Activated T-helper 1 cell treated with Interleukin-2 at 50 U/mL for 16 hours (primary cell): ENCODE results near the gene RETN.
"Not testable (repeated sequence)": the region's sequence is repeated elsewhere in the genome, so short reads cannot be mapped to it uniquely, and the experiment has no call there.

ENCODE experiments used
- DNase-seq: peaks from one replicate; pipeline ENCODE4 v3.0.0-alpha.2; 2020; ENCODE audit warnings: low read depth

Gene RETN

GRCh38 chr19:7637374-7638256 is 31.2 kb upstream of the RETN start:
- no peak for DNase-seq

DNA sequence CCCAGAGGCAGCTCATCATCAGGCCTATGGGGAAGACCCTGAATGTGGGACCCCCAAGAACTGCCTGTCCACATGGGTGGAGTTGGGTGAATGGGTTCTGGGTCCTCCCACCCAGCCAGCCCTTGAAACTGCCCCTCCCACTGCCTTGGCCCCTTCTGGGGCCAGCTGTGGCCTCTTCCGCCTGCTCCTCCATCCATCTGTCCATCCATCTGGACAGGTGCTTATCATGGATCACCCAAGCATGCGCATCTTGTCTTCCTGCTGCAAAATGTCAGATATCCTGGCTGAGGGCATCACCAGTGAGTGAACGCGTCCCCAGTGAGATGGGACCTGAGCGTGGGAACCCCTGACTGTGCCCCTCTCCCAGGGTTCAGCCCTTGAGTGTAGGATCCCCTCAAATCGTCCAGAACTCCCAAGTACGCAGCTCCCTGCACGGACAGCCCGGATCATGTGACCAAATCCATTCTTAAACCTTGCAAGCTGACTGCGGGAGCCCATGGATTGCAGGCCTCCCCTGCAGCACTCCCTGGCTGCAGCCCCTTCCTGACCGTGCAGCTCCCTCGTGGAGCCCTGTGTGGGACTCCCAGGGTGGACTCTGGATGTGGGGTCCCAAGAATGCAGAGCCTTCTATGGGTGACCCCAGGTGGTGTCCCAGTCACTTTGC is 29.9 kb upstream of the RETN start:
- no peak for DNase-seq

- DNase-seq: no peak
Observed at GRCh38 chr19:7639863-7640348, 28.9 kb upstream of the RETN start.

- no peak for DNase-seq
Observed at GRCh38 chr19:7640803-7641202, 28.0 kb upstream of the RETN start.

DNA sequence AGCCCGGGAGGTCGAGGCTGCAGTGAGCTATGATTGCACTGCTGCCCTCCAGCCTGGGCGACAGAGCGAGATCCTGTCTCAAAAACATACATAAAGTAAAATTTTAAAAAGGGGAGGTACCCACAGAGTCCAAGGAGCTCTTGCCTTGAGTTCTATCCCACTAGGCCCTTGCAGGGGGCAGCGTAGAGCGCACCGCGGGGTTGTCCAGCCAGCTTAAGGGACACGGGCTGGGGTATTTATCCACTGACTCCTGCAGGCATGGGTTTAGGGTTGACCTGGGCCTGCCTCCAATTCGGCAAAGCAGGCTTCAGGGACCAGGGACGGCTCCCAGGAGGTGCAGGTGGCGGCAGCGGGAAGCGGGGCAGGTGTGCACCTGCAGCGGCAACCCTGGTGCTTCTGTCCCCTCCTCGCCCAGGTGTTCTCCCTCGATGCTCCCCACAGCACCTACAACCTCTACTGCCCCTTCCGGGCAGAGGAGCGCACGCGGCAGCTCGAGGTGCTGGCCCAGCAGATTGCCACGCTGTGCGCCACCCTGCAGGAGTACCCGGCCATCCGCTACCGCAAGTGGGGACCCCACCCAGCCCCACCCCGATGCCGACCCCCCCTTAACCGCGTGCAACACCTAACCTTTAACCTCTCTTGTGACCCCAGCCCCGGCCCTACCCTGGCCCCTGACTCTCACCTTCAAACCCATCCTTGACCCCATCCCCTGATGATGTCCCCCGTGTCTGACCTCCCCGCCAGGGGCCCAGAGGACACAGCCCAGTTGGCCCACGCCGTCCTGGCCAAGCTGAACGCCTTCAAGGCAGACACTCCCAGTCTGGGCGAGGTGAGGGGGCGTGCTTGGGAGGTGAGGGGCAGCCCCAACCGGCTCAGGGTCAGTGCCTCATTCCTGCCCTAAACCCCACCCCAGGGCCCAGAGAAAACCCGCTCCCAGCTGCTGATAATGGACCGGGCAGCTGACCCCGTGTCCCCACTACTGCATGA is 27.3 kb upstream of the RETN start:
- no peak for DNase-seq

DNA sequence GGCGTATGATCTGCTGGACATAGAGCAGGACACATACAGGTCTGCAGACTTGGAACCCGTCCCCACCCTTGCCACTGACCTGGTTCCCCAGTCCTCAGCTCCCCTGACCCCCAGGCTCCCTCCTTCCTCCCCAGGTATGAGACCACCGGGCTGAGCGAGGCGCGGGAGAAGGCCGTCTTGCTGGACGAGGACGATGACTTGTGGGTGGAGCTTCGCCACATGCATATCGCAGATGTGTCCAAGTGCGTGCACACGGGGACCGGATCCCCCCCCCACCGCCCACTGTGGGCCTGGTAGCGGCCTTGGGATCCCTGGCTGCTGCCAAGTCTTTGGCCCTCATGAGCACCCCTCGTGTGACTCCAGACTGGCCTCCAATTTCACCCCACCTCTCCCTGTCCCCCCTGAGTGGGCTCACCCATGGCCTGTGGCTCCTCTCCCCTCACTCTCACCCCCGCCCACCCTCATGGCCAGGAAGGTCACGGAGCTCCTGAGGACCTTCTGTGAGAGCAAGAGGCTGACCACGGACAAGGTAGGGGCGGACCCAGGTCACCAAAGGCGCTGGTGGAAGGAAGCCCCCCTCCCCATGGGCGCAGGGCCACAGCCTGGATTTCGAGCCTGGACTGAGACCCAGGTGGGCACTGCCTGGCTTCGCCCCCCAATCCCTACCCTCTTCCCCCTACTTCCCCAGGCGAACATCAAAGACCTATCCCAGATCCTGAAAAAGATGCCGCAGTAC is 26.4 kb upstream of the RETN start:
- no peak for DNase-seq

GRCh38 chr19:7643031-7643415 is 25.8 kb upstream of the RETN start:
- no peak for DNase-seq

- DNase-seq: not testable (repeated sequence)
Observed at GRCh38 chr19:7643629-7644549, 25.0 kb upstream of the RETN start.

GRCh38 chr19:7644550-7644877 is 24.3 kb upstream of the RETN start:
- DNase-seq: no peak

- no peak for DNase-seq
Observed at GRCh38 chr19:7645163-7645562, 23.7 kb upstream of the RETN start.

DNA sequence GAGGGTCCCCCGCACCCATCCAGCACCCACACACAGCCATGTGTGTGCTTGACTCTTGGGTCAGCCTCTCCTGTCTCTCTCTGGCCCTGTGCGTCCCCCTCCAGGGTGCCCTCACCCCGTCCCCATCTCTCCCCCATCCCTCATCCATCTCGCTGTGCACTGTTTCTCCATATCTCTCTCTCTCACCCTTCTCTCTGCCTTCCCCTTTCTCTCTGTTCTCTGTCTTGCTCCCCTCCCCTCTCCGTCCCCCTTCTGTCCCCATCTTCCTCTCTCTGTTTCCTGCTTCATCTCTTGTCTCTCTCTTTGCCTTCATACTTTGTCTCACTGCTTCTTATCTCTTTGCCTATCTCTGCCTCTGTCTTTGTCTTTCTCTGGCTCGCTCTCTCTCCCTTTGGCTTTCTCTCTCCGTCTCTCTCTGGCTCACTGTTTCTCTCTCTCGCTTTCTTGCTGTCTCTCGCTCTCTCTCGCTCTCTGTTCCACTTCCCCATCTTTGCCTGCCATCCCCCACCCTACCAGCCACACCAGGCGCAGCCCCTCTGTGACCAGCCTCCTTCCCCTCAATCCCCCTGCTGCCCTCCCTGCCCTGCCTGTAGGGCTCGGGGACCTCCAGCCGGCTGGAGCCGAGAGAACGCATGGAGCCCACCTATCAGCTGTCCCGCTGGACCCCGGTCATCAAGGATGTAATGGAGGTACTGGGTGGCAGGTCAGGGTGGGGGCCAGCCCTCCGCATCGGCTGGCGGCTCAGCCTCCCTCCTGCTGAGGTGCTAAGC is 23.0 kb upstream of the RETN start:
- DNase-seq: no peak

DNA sequence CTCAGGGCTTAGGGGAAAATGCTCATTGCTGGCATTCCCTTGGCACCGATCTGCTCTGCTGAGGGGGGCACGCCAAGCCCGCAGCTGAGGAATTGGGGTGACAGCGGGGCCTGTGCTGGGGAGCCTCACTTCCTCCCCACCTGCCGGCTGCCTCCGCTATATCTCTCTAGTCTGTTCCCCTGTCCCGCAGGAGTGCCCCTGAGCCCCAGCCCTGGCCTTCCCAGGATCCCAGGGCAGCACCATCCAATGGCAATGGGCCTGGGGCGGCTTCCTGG is 22.5 kb upstream of the RETN start:
- DNase-seq: no peak

DNA sequence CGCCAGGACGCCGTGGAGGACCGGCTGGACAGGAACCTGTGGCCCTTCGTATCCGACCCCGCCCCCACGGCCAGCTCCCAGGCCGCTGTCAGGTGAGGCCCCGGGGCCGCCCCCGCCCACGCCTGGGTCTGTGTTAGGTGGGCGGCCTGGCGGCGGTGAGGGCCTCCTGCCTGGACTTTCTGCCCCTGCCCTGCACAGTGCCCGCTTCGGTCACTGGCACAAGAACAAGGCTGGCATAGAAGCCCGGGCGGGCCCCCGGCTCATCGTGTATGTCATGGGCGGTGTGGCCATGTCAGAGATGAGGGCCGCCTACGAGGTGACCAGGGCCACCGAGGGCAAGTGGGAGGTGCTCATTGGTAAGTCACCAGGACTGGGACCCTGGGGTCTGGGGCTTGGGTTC is 21.7 kb upstream of the RETN start:
- no peak for DNase-seq

- no peak for DNase-seq
Observed at GRCh38 chr19:7648265-7649014, 20.4 kb upstream of the RETN start.

DNA sequence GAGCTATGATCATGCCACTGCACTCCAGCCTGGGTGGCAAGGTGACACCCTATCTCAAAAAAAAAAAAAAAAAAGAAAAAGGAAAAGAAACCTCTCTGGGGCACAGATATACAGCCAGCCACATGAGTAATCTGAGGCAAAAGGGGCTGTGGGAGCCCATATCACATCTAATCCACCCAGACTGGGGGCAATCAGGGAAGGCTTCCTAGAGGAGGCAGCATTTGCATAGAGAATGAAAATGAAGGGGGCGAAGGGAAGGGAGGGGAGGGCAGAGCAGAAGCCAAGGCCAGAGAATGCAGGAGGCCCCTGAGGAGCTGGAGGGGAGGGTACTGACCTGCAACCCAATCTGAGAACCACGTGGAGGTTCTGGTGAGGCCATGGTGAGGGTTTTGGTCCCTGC is 18.7 kb upstream of the RETN start:
- no peak for DNase-seq

DNA sequence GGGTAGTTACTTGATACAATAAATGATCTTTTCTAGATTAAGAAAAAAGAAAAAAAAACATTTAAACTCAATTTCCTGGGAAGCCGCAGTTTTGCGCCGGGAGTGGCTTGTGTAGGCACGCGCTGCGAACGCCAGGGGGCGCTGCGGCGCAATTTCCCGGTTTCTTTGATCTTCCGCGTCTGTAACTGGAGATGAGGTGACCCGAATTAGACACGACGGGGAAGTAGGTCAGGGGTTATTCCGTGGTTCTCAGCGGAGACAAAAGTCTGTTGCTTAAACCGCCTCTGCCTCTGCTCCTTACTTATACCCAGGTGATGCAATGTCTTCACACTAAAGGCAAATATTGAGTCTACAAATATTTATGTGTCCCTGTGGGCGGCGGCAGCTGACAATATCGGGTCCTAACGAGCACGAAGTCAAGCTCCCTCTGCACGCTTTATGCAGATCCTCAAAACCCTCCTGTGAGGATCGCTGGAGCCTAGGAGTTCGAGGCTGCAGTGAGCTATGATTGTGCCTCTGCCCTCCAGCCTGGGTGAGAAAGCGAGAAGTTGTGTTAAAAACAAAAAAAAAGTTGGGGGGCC is 16.7 kb upstream of the RETN start:
- peak; percentile 79 for DNase-seq

DNA sequence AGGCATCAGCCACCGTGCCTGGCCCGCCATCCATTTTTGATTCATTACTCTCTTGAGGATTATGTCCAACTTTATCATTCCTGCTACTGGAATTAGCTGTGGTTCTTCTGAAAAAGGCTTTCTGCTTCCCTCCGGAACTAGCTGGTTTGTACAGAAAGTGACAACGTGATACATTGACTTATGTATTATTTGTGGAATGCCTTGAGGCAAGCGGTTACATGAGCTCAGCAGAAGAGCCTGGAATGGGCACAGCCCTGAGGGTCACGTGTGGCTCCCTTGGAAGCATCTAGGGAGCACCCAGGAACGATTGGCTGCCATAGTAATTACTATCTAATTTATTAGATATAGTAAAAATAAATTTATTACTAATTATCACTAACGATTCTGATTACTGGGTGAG is 14.4 kb upstream of the RETN start:
- DNase-seq: no peak

- DNase-seq: no peak
Observed at GRCh38 chr19:7655581-7655980, 13.3 kb upstream of the RETN start.
